NCI-H187 (cell line): Measurements from ENCODE around the gene GJD2.

Source experiments
- DNase-seq, 2 experiments: peaks; one replicate each; lab custom pipeline; 2025; lab: John Stamatoyannopoulos, UW

The GJD2 gene

DNA sequence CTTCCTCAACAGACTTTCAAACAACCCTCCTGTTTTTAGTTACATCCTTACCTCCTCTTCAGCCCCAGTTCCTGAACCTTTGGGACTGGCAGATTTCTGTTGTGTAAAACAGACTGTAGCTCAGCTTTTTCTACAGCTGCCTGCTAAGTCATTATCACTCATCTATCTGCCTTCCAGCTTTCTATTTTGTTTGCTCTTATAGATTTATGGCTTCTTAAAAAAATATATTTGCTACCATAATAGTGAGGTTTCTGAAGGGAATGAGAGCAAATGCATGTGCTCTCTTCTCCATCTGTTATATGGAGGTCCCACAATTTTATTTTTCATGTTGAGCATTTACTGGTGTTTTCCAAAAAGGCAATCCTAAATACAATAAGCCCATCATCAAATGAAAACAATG, 18.2 kb upstream of the GJD2 start:
- DNase-seq = no peak

DNA sequence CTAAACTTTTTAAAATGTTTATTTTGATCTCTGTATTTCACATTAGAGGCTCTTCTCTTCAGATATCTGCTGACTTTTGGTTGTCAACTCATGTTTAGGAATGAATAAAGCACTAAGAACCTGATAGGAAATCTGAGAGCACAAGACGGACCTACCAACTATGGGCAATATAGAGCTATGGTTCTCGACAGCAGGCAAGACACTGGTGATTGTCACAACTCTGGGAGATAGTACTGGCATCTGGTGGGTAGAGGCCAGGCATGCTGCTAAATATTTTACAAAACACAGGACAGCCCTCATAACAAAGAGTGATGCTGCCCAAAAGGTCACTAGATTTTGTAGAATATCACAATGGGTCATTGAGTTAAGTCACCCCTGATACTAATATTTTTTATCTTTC, 17.5 kb upstream of the GJD2 start:
- no peak for DNase-seq

DNA sequence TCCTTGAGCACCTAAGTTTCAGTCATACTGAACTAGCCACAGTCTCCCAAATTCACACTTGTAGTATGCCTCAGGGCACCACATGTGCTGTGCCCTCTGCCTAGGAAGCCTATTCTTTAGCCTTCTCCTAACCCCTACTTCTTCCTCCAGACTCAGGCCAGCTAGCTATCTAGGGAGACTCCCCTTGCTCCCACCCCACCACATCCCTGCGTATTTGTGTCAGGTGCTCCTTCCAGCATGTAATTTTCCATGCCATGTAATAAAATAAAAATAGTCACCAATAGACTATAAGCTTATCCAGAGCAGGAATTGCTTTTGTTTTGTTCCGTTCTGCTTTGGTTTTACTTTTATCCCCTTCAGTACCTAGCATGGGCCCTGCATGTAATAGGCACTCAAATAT, 14.9 kb upstream of the GJD2 start:
- no peak for DNase-seq

DNA sequence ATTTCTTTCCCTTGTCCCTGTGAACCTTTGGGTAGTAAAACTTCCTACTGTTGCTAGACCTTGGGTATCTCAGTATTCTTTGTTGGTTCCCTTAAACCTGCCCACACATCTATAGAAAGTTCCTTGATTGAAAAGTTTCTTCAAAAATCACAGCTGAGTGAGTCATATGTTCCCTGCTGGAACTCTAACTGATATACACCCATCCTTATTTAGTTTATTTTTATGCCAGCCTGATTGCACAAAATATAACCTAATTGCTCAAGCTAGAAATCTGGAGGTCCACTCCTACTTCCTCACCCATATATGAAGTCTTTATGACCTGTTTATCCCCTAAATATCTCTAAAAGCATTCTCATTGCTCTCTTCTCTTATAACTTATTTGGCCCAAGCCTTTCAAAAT, 13.7 kb upstream of the GJD2 start:
- DNase-seq = no peak

DNA sequence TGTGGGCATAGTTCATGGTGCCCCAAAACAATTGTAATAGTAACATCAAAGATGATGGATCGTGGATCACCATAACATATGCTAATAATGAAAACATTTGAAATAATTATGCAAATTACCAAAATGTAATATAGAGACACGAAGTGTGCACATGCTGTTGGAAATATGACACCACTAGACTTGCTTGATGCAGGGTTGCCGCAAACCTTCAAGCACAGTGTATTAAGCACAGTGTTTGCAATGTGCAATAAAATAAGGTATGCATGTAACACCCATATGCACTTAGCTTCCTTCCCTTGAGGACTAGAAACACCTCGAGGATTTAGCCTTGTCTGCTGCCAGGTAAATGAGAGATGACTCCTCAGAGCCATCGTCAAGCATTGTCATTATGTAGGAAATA, 10.9 kb upstream of the GJD2 start:
- DNase-seq = no peak

DNA sequence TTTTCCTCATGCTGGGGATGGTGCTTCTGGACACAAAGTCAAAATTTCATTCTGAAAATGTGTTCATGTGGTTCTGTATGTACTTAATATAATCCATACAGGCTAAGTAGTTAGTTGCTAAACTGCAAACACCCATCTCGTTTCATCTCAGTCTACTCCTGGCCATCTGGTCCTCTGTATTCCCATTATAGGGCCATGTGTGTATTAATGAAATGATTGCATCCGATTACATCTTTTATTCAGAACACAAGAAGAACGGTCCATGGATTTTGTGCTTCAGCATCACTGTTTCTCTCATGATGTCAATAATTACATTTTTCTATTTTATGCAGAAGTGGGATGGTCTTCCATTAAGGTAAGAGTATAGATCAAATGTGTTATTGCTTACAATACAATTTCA, 6.1 kb upstream of the GJD2 start:
- no peak for DNase-seq

DNA sequence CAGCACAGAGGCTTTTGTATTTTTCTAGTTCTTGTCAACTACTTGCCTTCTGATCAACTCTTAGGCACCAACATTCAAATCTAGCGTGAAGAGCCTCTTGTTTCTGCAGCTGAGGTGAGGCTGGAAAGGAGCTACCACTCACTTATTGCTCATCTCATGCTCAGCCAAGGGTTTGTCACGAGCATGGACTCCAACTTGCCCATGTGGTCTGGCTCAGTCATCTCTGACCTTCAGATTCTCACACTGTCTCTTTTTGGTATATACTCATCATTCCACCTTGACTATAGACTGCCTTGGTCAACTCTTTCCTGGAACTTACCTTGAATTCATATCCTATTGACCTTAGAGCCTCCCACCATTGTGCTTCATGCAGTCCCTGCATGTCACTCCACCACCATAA, 5.2 kb upstream of the GJD2 start:
- no peak for DNase-seq

DNA sequence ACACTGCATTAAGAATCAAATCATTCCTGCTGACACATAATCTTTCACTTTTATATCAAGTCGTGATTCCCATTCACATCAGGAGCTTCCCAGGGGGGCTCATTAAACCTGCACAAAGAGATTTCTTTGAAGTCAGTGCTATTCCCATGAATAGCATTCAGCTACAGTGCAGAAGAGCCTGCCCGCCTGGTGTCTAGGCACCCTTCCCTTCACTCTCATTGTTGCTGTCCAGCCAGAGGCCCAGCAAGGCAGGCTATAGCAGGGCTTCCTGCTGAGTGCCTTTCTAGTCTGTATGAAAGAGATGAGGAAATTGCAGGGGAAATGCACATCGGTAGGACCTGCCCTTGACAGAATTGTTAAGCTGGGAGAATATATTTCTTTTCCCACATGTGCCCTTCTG, 4.5 kb upstream of the GJD2 start:
- DNase-seq = no peak

DNA sequence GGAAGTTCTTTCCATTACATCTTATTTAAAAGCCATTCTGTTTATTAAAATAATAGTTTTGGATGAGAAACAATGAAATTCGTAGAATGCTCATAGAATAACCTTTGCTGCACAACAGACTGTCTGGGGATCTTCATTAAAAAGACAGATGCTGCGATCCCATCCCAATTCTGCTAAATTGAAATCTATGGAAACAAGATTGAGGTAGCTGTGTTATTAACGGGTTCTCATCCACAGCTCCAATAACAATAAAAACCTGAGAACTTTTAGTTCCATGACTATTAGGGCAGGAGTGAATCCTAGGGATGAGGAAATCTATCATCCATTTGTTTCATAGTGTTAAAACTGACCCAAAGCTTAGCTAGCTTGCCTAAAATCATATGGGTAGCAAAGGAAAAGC, 2.5 kb upstream of the GJD2 start:
- no peak for DNase-seq

DNA sequence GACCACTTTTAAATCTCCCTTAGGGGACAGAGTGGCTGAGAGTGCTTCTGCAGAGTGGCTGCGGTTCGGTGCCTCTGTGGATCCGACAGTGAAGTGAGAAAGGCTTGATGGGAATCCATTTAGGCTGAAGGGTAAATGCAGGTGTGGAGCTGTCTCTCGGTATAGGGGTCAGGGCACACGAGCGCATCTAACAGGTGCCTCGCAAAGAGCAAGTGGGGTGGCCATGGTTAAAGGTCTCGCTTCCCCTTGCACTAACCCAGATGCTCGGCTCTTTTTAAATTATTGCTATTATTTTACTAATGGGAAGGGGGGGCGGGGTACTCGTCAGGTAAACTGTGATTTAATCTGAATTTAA, 598 bp upstream of the GJD2 start:
- no peak for DNase-seq

DNA sequence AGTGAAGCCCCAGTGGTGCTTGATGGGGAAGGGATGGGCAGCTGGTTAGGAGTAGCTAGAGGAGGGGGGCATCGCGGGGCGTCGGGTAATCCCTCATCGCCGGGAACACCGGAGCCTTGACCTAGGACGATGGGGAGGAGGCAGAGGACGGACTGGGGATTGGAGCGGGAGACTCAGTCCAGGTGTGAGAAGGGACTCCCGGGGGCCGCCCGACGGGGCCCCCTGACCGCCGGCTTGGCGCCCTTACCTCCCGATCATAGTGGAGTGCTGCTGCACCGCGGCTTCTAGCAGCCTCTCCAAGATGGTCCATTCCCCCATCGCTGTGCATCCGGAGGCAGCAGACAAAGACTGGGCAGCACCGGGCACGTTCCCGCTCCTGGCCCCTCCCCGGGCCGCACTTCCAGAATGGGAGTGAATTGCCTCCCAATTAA, 612 bp downstream of the GJD2 start:
- no peak for DNase-seq

DNA sequence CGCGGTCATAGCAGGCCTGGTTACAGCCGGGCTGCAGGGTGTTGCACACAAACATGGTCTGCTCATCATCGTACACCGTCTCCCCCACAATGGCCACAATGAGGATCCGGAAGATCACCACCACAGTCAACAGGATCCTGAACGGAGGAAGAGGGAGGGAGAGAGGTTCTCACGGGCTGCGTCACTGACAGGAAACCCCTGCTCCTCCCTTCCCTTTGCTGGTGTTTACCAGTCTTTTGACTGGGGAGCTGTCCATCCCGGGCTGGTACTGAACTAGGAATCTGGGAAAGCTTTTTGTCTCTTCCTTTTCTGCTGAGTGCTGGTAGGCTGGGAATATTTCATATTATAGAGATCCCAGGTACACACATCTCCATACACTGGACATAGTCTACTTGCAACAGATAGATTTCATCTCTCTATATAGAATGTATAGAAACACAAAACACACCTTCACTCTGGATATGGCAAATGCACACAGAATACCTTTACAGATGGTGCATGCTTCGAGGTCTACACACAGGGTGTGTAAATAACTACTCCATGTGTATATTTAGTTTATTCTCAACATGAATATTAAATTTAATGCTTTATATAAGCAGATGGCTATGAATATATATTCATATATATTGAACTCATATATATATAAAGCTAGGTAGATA, 1.4 kb downstream of the GJD2 start:
- DNase-seq = no peak

DNA sequence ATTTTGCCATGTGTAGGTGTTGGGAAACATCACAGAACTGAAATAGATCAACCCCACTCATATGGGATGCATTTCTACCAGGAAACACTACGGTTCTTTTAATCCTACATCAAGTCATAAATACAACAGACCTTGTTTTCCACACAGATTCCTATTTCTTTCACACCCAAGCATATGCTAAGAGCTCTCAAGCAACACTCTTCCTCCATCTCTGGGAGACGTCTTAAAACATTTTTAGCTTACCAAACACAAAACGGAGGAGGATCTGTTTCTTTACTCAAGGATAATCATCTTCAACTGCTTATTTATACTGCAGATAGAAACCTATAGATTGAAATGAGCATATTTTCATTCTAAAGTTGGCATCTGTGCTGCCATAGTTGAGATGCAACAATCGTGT, 5.1 kb downstream of the GJD2 start:
- DNase-seq = no peak

DNA sequence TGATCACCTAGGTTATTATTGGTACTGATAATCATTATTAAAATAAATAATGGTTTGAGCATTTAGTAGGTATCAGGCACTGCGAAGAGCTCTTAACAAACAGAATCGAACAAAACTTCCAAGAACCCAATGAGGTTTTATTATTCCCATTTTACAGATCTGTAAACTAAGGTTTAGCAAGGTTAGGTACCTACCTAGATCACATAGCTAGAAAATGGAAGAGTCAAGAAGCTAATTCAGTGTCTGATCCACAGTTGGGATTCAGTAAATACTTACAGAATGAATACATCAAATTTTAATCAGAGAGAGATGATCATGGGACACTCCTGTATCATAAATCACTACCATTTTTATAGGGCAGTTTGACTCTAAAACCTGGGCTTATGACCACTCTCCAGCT, 15.5 kb downstream of the GJD2 start:
- DNase-seq = no peak

DNA sequence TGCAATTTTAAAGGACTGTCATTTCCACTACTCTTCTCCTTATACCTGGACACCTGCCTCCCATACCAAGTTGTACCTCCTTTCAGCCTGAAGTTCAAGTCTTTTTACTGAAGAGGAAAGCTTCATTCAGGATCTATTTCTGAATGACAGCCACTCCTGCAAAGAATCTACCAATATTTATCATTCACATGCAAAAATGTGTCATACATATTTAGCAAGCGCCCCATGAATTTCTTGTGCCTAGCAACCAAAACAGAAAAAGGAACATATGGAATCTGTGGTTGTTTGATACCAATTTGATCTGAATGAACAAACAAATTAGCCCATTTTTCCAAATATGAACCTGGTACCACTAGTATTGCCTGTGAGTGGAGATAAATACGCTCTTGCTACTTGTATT, 16.8 kb downstream of the GJD2 start:
- DNase-seq = no peak

DNA sequence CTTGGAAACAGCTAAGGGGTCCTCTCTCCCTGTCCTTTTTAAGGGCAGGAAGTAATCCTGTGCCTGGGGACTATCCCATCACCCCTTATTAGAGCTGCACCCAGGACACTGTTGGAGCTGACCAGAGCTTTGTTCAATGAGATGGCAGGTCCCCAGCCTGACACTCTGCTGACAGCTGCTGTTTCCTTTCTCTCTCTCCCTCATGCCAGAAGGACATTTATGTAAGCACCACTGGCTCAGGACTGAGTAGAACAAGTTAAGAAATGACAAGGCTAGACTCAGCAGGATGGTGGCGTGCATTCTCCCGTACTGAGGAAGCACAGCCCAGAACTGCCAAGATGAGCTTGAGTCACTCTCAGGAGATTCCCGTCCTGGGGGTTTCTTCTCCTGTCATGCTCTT, 17.3 kb downstream of the GJD2 start:
- no peak for DNase-seq

DNA sequence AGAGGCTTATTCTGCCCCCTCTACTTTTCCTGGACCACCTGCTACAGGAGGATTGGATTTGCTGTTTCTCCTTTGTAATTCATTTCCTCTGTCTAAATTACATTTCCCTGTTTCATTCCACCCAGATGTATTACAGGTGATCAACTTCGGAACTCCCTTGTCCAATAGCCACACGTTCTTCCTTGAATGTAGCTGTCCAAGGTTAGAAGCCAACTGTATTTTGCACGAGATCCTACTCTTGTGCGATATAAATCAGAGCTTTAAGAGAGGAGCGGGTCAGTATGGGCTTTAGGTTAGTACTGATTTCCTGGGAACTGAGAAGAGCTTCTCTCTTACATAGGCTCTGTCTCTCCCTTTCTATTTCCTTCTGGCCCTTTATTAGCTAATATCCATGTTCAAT, 20.5 kb downstream of the GJD2 start:
- DNase-seq = no peak

DNA sequence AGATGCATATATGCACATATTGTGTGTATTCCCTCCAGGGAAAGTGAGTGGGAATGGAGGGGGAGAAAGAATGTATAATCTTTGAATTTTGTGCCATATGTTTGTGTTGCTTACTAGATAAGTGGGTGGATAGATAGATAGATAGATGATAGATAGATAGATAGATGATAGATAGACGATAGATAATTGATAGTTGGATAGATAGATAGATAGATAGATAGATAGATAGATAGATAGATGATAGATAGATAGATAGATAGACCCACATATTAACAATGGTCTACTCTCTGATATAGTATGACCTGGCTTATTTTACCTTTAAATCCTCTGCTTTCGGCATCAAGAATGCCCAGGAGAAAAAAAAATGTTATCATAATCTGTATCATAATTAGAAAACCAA, 21.2 kb downstream of the GJD2 start:
- DNase-seq = no peak

DNA sequence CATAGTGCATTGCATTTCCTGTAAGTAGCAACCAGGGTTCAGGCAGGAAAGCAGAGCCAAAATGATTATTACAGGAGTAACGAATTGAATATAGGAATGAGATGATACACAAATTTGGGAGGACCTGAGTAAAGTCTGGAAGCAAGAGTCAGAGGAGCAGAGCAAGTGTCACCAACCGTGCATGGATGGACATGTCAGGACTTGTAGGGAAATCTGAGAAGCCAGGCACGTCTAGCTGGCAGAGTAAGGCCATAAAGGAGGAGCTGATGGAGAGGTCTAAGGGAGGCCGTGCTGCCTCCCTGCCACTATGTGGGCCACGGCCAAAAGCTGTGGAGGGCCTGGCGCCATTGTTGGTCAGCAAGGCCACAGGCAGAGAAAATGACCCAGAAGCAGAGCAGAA, 22.4 kb downstream of the GJD2 start:
- DNase-seq = no peak

DNA sequence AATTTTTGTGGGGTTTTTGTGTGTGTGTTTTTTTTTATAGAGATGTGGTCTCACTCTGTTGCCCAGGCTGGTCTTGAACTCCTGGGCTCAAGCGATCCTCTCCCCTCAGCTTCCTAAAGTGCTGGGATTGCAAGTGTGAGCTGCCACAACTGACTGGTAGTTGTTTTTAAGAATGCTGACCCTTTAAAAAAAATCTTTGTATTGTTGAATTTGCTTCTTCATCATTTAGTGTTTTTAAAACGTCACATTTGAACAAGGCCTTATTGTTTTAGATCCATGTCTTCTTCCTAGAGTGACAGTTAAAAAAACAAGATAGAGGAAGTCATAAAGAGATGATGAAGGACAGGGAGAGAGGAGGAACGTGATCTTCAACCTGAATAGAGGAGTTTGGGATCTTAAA, 24.1 kb downstream of the GJD2 start:
- no peak for DNase-seq

DNA sequence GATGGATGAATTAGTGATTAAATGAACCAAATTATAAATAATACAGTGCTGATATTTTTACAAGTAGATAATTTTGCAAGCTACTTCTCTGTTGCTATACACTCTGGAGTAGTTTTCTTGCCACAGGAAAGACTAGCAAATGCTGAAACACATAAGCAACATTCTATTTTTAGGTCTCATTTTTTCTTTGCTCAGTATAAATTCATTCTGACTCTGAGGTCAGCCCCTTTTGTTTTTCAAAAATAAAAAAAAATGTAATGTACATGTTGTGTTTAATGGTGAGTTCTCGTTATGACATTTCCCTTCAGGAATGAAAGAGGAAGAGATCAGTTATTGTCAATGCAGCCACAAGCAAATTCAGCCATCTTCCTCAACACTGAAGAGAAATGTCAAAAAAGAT, 24.9 kb downstream of the GJD2 start:
- no peak for DNase-seq

DNA sequence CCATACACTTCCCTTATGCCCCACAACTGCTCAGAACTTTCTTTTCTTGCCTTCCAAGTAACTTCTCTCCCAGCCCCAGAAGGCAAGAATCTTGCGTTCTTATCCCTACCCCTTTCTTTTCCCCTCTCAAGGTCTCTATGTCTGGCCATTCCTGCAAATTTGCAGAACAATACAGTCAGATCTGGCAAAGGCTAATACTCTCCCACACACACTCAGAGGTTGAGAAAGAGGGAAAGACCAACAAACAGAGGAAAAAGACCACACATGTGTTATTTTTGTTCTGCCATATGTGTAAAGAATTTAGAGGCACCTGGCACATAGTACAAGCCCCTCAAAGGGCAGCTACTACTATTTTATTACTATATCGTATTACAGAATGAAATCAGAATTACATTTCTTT, 25.7 kb downstream of the GJD2 start:
- no peak for DNase-seq

DNA sequence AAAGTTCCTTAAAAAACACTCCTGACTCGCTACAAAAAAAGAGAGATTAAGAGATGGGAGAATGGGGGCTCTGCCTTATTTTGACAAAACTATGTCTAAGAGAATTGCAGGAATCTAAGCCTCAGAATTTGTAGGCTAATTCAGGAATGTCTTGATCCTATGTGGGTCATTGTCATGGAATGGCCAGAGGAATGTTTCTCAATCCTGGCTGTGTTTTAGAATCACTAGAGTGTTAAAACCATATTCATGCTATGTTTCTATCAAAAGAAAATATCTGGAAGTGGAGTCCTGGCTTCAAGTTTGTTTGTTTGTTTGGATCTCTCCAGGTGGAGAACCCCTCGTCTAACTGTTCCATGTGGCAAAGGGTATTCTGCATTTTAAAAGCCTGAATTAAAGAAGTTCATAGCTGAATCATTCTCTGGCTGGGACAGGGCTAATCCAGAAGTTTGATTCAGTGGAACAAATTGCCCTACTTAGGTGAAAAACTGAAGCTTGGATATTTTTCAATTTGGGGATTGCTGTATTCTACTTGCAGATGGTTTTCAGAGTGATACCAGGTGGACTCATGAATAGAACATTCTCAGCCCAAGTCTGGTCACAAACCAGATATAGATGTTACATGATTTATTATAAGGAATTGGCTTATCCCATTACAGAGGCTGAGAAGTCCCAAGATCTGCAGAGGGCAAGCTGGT, 28.2 kb downstream of the GJD2 start:
- DNase-seq = no peak

DNA sequence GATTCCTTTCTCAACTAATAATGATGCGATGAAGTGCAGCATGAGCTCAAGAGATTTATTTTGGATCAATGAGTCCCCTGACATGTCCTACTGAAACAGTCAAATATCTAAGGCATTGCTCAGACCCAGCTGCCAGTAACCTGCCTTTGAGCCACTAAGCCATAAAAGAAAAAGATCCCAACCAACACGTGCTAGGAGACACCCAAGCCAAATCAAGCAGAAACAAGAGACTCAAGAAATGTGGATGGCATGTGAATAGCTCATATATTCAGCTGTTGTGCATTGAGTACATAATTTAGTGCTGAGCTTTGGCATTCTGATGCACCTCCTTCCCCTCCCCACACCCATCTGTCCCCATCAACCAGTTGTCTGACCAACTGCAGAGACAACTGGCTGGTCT, 29.2 kb downstream of the GJD2 start:
- DNase-seq = no peak
